Measurements from ENCODE around the gene COQ8A. TPM values are rescaled to one million over a fixed set of nuclear protein-coding genes. Genes with fewer than 3 reads are reported as not detected.

COQ8A gene
- total and polyA plus RNA-seq, 10 of the 15 experiments (the other 5 are each of a cell fraction or from before 2014, with no cell fraction given): 0.72 to 24.8 (median 12.1) TPM

DNA sequence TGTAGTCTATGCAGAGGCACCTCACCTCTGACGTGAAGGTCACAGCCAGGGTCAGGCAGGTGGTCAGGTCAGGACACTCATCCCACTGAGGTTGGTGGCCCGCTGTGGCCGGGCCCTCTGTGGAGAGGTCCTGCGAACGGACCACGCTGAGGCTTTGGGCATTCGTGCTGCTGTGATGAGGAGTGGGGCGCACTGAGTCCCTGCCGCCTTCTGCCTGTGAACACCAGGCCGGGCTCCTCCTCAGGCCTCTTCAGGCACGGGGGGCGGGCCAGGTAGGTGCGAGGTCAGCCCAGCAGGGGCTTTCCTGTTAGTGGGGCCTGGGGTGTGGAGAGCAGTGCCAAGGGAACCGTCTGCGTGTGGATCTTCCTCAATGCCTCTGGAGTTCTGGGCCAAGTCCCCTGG lies 39.0 kb downstream of the COQ8A start (continued):
- TF ChIP-seq, protein P1, sequence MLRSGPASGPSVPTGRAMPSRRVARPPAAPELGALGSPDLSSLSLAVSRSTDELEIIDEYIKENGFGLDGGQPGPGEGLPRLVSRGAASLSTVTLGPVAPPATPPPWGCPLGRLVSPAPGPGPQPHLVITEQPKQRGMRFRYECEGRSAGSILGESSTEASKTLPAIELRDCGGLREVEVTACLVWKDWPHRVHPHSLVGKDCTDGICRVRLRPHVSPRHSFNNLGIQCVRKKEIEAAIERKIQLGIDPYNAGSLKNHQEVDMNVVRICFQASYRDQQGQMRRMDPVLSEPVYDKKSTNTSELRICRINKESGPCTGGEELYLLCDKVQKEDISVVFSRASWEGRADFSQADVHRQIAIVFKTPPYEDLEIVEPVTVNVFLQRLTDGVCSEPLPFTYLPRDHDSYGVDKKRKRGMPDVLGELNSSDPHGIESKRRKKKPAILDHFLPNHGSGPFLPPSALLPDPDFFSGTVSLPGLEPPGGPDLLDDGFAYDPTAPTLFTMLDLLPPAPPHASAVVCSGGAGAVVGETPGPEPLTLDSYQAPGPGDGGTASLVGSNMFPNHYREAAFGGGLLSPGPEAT (IDR thresholded peaks at IDR 0.05; ENCODE audit: low read depth): no peak
- no peak for TF ChIP-seq RUNX3 (IDR thresholded peaks at IDR 0.05; ENCODE audit: low read length)

DNA sequence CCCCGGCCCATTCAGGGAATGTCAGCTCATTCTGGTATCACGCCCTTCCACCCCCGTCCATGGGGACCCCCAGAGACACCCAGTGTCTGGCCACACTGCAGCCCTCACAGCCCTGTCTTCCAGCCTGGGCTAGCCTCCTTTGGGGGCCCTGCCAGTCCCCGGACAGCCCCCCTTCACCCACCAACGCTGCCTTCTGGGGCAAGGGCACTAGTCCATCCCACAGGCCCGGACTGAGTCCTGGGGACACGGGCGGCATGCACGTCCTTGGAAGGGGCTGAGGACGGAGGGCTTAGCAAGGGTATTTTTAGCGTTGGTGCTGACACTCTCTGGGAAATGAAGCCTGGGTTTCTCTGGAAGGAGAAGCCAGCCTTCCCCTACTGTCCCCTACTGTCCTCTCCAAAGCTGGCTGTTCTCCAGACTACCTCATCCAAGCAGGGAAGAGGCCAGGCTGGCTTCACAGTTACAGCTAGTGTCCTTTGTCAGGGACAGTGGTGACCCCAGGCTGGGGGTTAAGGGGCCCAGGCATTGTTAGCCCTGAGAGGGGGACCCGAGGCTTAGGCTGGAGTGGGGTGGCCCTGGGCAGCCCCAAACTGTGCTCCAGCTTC lies 39.5 kb downstream of the COQ8A start:
- in situ Hi-C loops (cut with MboI) (no loop called here), intact Hi-C loops (cut with micrococcal nuclease; ENCODE audit: unreplicated experiment) (no loop called here)
- WGBS (ENCODE audit: insufficient coverage, insufficient replicate concordance, low lambda C conversion rate, missing lambda C conversion rate): 68% methylated on average over 9 of the region's 12 CpGs
- H3K79me2 ChIP-seq (ENCODE audit: control insufficient read depth, insufficient read depth, low read length): no peaks in the 10 kb centered on the region
- H3K9ac ChIP-seq (ENCODE audit: control insufficient read depth, insufficient read depth, low read length): no peak overlapping the region
- H3K9me3 ChIP-seq (replicated peaks; ENCODE audit: control insufficient read depth, insufficient read depth, low read length): no peaks in the 10 kb centered on the region
- peaks cover 0 to 2% of the 10 kb centered on the region in 2 experiments; a peak in 2 of 4 replicates for H3K36me3 ChIP-seq (ENCODE audit: control insufficient read depth in 2 of 2, insufficient read depth in 2 of 2, low read length in 1 of 2)
- ATAC-seq: no peak
- H3K27ac ChIP-seq (ENCODE audit: control insufficient read depth, insufficient read depth): no peak overlapping the region
- H3K4me3 ChIP-seq: no peak overlapping the region
- no peaks in the 10 kb centered on the region for H4K20me1 ChIP-seq (ENCODE audit: control insufficient read depth, insufficient read depth)
- H3K4me1 ChIP-seq (ENCODE audit: control insufficient read depth, insufficient read depth, low read length): no peaks in the 10 kb centered on the region
- ChIA-PET SMC1A (ENCODE audit: uncharacterized antibody, unreplicated experiment) (no interaction called here), POLR2A (no interaction called here), RAD21 (ENCODE audit: unreplicated experiment) (no interaction called here), CTCF (no interaction called here)
- no peak overlapping the region for H2AFZ ChIP-seq (ENCODE audit: control insufficient read depth, low read depth, low read length)
- no TSS peak for BruUV-seq (replicated peaks)
- no peaks in the 10 kb centered on the region for H3K27me3 ChIP-seq (replicated peaks in 1 of 2; ENCODE audit: control insufficient read depth in 2 of 2, insufficient read depth in 2 of 2, low read length in 1 of 2)
- FAIRE-seq: no peak
- no peak for DNase-seq (ENCODE audit: low read depth, low spot score)
- no peak overlapping the region for H3K4me2 ChIP-seq (ENCODE audit: control insufficient read depth, insufficient read depth)
- TF ChIP-seq RBBP5 (conservative IDR thresholded peaks at IDR 0.05) (no peak), RUNX3 (IDR thresholded peaks at IDR 0.05; ENCODE audit: low read length) (no peak), PAX5 (IDR thresholded peaks at IDR 0.05; ENCODE audit: borderline replicate concordance, low read depth, low read length) (no peak), SMARCA5 (IDR thresholded peaks at IDR 0.05) (no peak), SUPT20H (IDR thresholded peaks at IDR 0.05; ENCODE audit: borderline replicate concordance, control insufficient read depth, low read depth, low read length) (no peak)
- TF ChIP-seq, protein P2, sequence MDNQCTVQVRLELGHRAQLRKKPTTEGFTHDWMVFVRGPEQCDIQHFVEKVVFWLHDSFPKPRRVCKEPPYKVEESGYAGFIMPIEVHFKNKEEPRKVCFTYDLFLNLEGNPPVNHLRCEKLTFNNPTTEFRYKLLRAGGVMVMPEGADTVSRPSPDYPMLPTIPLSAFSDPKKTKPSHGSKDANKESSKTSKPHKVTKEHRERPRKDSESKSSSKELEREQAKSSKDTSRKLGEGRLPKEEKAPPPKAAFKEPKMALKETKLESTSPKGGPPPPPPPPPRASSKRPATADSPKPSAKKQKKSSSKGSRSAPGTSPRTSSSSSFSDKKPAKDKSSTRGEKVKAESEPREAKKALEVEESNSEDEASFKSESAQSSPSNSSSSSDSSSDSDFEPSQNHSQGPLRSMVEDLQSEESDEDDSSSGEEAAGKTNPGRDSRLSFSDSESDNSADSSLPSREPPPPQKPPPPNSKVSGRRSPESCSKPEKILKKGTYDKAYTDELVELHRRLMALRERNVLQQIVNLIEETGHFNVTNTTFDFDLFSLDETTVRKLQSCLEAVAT (IDR thresholded peaks at IDR 0.05): no peak
- TF ChIP-seq, protein P3, sequence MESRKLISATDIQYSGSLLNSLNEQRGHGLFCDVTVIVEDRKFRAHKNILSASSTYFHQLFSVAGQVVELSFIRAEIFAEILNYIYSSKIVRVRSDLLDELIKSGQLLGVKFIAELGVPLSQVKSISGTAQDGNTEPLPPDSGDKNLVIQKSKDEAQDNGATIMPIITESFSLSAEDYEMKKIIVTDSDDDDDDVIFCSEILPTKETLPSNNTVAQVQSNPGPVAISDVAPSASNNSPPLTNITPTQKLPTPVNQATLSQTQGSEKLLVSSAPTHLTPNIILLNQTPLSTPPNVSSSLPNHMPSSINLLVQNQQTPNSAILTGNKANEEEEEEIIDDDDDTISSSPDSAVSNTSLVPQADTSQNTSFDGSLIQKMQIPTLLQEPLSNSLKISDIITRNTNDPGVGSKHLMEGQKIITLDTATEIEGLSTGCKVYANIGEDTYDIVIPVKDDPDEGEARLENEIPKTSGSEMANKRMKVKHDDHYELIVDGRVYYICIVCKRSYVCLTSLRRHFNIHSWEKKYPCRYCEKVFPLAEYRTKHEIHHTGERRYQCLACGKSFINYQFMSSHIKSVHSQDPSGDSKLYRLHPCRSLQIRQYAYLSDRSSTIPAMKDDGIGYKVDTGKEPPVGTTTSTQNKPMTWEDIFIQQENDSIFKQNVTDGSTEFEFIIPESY (IDR thresholded peaks at IDR 0.05): no peak
- TF ChIP-seq, protein P4, sequence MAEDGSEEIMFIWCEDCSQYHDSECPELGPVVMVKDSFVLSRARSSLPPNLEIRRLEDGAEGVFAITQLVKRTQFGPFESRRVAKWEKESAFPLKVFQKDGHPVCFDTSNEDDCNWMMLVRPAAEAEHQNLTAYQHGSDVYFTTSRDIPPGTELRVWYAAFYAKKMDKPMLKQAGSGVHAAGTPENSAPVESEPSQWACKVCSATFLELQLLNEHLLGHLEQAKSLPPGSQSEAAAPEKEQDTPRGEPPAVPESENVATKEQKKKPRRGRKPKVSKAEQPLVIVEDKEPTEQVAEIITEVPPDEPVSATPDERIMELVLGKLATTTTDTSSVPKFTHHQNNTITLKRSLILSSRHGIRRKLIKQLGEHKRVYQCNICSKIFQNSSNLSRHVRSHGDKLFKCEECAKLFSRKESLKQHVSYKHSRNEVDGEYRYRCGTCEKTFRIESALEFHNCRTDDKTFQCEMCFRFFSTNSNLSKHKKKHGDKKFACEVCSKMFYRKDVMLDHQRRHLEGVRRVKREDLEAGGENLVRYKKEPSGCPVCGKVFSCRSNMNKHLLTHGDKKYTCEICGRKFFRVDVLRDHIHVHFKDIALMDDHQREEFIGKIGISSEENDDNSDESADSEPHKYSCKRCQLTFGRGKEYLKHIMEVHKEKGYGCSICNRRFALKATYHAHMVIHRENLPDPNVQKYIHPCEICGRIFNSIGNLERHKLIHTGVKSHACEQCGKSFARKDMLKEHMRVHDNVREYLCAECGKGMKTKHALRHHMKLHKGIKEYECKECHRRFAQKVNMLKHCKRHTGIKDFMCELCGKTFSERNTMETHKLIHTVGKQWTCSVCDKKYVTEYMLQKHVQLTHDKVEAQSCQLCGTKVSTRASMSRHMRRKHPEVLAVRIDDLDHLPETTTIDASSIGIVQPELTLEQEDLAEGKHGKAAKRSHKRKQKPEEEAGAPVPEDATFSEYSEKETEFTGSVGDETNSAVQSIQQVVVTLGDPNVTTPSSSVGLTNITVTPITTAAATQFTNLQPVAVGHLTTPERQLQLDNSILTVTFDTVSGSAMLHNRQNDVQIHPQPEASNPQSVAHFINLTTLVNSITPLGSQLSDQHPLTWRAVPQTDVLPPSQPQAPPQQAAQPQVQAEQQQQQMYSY (CRISPR knock-in tag; IDR thresholded peaks at IDR 0.05): no peak

Data from GM12878 (cell line).